ENCODE data around the gene CLTA.
"Not testable (repeated sequence)": the region's sequence is repeated elsewhere in the genome, so short reads cannot be mapped to it uniquely, and the experiment has no call there.

The CLTA gene

GRCh38 chr9:36191290-36191645 is 547 bp downstream of the CLTA start:
- DNase-seq: no peak

- DNase-seq: no peak
Observed at GRCh38 chr9:36191686-36192085, 965 bp downstream of the CLTA start.

GRCh38 chr9:36192196-36192595 is 1.5 kb downstream of the CLTA start:
- DNase-seq: peak; percentile 4

DNA sequence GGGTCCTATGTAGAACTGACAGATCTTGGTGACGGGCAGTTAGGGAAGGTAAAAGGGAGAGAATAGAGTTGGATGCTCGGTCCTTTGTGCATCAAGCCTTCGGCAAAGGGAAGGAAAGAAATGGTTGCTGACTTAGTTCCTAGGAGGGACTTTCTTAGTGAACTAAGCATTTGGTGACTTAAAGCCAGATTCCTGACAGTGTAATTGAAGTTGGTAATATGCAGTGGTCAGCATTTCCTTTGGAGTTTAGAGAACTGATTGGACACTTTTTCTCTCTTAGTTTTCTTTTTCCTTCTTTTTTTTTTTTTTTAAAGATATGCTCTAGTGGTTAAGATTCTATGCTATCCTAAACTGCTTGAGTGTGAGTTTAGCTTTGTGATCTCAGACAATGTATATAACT is 2.3 kb downstream of the CLTA start:
- no peak for DNase-seq

DNA sequence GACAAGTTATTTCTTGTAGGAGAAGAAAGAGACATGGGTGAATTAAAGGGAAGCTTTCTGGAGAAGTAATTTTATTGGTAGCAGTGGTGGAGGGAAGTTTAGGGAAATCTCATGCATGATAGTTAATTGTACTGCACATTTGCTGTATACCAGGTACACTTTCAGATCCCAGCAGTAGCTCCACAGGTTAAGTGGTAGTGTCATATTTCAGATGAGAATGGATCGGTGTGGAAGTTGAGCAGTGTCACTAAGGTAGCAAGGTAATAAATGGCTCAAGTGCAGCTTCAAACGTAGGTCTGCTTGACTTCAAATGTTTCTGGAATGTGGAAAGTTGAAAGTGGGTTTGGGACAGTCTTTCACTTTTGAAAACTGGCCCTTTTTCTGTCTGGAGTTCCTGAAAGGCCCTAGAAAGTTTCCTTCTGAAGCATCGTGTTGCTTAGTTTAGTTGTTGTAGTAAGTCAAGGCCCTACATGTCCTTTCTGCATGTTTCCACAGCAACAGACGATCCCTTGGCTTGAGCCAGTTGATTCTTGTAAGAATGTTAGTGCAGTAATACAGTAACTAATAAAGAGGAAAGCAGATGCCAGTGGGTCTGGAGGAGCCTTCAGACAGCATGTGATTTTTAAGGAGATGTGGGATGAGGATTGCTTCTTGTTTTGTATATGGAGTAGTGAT is 3.7 kb downstream of the CLTA start:
- peak; percentile 47 for DNase-seq

- DNase-seq: no peak
Observed at GRCh38 chr9:36204906-36205547, 14.3 kb downstream of the CLTA start.

DNA sequence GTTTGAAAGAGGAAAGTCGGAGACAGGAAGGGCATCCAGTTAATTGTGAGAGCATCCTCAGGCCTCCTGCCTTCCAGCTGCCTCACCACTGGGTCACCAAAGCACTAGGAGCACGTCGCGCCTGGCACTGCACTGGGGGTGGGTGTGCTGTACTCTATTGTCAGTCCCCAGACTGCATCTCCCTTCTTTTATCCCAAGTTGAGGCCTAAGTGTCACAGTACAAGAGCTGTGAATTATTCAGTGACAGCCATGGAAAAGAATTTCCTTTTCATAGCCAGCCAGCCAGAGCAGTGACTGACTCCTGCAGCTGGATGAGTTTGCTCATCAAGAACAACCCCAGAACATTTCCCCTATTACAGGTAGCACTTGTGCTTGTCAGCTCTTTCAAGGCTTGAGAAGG is 16.3 kb downstream of the CLTA start:
- DNase-seq: no peak

DNA sequence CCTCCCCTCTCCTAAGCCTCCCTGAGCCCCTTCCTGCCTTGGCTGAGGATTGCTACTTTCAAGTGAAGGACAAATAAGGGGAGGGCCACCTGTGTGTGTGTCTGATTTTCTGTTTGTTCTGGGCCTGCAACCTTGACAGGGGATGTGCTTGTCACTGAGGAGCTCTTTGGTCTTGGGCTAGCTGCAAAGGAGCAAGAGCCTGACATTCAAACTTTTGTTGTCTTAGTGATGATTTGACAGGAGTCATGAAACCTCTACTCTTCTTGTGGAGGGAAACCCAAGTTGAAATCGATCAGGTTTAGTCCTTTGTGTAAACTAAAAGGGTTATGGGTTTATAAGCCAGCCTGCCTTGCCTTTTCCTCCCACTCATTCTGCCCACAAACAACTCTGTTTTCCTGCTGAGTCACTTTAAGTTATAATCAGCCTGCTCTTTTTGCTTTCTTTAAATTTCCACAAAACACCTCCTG is 16.9 kb downstream of the CLTA start:
- no peak for DNase-seq

- no peak for DNase-seq
Observed at GRCh38 chr9:36208521-36209253, 18.0 kb downstream of the CLTA start.

DNA sequence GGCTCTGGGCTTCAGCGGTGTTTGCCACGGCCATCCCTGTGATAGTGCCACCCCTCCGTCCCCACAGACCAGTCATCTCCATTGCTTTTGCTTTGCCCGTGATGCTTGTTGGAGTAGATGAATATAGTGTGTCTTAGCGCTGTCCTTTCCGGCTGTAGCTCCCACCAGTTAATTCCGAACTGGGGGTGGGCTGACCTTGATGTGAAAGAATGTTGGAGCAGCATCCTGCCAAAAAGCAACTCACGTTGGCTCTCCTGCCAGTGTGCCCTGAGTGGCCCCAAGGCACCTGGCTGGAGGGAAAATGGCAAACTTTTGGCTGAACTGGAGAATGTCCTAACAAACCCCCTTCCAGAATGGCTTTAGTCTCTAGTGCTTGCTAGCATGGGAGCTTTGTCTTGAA is 20.0 kb downstream of the CLTA start:
- DNase-seq: no peak

DNA sequence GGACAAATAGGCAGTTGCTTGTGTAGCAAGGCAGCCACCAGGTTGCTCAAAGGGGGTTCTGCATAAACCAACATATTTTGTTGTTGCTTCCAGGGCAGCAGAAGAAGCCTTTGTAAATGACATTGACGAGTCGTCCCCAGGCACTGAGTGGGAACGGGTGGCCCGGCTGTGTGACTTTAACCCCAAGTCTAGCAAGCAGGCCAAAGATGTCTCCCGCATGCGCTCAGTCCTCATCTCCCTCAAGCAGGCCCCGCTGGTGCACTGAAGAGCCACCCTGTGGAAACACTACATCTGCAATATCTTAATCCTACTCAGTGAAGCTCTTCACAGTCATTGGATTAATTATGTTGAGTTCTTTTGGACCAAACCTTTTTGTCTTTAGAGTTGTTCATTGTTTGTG is 20.8 kb downstream of the CLTA start:
- no peak for DNase-seq

DNA sequence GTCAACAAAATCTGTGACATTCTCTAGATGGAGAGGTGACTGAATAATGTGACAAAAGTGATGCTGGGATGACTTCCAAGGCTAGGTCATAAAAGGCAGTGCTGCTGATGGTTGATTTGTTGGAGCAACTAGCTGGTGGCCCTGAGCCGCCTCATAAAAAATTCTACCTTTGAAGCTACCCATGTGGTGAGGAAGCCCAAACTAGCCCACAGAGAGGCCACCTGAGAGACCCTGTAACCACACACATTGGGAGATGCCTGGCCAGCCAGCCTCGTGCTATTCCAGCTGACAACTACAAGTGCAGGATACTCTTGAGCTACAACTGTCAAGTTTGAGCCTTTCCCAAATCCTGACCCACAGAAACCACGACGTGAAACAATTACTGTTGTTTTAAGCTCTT is 22.7 kb downstream of the CLTA start:
- DNase-seq: no peak

GRCh38 chr9:36213989-36214388 is 23.3 kb downstream of the CLTA start:
- no peak for DNase-seq

DNA sequence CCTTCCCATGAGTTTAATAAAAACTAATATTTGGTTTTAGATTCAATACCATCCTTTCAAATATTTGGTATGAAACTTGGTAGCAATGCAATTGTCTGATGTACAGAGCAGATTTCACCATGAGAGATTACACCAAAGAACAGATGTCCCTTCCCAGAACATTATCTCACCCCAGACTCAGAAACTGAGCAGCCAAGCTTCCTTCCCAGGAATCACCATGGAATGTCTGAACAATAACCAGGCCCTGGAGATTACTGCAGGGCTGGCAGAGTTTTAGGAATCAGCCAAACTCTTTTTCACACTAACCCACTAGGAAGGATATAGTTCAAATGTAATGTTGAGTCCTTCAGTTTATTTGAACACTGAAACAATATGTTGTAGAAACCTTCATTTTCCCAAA is 23.9 kb downstream of the CLTA start:
- DNase-seq: no peak

DNA sequence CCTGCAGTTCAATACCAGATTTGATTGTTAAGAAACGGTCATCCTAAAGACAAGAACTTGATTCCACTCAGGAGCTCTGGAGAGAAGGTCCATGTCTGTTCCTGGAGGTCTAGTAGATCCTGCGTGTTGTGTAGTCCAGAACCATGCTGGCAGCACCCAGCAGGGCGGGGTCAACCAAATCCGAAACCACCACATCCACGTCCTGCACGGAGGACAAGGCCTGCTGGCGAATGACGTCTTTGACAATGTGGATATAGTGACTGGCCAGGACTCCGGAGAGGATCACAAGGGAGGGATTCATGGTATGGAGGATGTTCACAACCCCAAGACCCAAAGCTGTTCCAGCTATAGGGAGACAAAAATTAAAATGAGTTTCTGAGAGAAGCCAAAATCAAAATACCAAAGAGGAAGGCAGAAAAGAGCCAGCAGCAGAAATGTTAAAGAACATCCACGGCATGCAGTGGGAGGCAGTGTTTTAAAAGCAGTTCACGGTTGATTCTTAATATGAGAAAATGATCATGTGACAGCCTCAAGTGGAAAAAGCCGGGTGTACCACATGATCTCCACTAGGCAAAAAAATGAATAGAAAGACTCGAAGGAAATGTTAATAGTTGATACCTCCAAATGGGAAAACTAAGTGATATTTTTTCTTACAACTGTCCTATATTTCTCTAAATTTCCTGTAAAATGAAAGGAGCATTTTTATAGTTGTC is 26.7 kb downstream of the CLTA start:
- DNase-seq: peak; percentile 12

DNA sequence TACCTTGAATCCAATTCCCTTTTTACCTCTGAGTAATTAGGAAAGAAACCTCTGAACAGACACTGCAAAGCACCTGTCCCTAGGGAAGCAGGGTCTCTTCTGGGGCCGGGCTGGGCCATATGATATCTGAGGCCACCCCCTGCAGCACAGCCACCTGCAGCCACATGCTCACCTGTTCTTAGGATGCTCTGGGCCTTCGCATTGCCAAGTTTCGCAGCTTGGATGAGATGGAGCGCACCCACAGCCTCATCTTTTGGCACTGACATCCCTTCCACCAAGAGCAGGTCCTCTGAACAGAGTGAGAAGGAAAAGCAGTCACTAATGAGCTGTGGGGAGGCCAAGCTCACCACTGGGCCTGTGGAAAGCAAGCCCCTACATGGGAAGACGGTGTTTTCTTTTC is 27.3 kb downstream of the CLTA start:
- no peak for DNase-seq

GRCh38 chr9:36218411-36218901 is 27.7 kb downstream of the CLTA start:
- no peak for DNase-seq

DNA sequence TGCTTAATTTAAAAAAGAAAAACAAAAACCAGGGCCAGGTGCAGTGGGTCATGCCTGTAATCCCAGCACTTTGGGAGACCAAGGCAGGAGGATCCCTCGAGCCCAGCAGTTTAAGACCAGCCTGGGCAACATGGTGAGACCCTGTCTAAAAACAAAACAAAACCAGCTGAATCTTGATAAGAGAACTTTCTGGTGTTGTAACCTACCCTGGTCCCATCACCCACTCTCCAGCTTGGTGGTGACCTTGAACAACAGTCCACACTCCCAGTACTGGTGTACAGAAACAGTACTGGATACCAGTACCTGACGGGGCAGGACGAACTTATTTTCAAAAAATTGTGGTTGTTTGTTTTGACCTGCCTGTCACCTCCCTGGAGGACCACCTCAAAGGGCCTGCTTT is 30.9 kb downstream of the CLTA start:
- DNase-seq: no peak

- DNase-seq: no peak
Observed at GRCh38 chr9:36222449-36222848, 31.7 kb downstream of the CLTA start.

- DNase-seq: no peak
Observed at GRCh38 chr9:36237230-36237629, 46.5 kb downstream of the CLTA start.

- DNase-seq: not testable (repeated sequence)
Observed at GRCh38 chr9:36239205-36239604, 48.5 kb downstream of the CLTA start.

GRCh38 chr9:36239675-36240074 is 49.0 kb downstream of the CLTA start:
- DNase-seq: not testable (repeated sequence)

DNA sequence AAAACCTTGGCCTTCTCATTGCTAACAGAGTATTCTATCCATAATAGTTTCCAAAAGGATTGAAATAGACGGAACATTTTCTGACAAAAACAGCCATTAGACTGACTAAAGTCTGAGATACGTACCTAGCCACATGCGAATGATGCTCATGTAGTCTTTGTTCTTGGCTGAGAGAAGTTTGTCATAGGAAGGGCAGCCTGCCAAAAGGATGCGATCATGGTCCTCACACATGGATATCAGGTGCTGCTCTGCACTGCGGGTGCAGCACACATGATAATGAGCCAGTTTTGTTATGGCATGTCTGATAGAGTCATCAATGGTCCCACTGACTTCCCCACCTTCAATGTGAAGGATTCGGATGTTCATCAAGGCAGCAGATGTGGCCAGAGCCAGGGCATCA is 55.2 kb downstream of the CLTA start:
- DNase-seq: no peak

All from DMS79 (cell line).